Measurements from ENCODE around the gene AK1.
"Not testable (repeated sequence)": the region's sequence is repeated elsewhere in the genome, so short reads cannot be mapped to it uniquely, and the experiment has no call there.

Gene AK1

GRCh38 chr9:127847178-127847510, 30.3 kb downstream of the AK1 start:
- no peak overlapping the region for H3K9ac ChIP-seq (ENCODE audit: low read length)
- no peaks in the 10 kb centered on the region for H3F3A ChIP-seq (ENCODE audit: insufficient read depth, low read length)
- peaks cover 21% of the 10 kb centered on the region; the same call in 1 of the 2 replicates for H3K27me3 ChIP-seq (ENCODE audit: insufficient read depth, low read length)
- TF ChIP-seq EZH2 (IDR thresholded peaks at IDR 0.05; ENCODE audit: borderline replicate concordance, low read length) (no peak), CTCF (IDR thresholded peaks at IDR 0.05; ENCODE audit: low read length) (no peak)
- peaks cover 10% of the 10 kb centered on the region for H3K9me3 ChIP-seq (ENCODE audit: low read length)
- H3K4me2 ChIP-seq (ENCODE audit: low read length): no peak overlapping the region
- no peaks in the 10 kb centered on the region for H3K9me2 ChIP-seq (ENCODE audit: low read depth, low read length)
- H4K20me1 ChIP-seq (ENCODE audit: insufficient read depth, low read length): no peaks in the 10 kb centered on the region
- peaks cover 9% of the 10 kb centered on the region; the same call in 1 of the 2 replicates for H3K36me3 ChIP-seq (ENCODE audit: insufficient read depth, low read length)
- no peak overlapping the region for H3K4me3 ChIP-seq (ENCODE audit: low read depth, low read length, poor library complexity, severe bottlenecking)
- H2AFZ ChIP-seq (ENCODE audit: low read length): no peak overlapping the region
- H3K79me2 ChIP-seq (ENCODE audit: insufficient read depth, low read length): no peaks in the 10 kb centered on the region
- no peak overlapping the region for H3K27ac ChIP-seq (ENCODE audit: low read depth, low read length, poor library complexity, severe bottlenecking)
- no peaks in the 10 kb centered on the region for H3K4me1 ChIP-seq (ENCODE audit: insufficient read depth, low read length, severe bottlenecking)

- no peak overlapping the region for H2AFZ ChIP-seq (ENCODE audit: low read length)
- no peaks in the 10 kb centered on the region for H3F3A ChIP-seq (ENCODE audit: insufficient read depth, low read length)
- H3K9me2 ChIP-seq (ENCODE audit: low read depth, low read length): no peaks in the 10 kb centered on the region
- TF ChIP-seq CTCF (IDR thresholded peaks at IDR 0.05; ENCODE audit: low read length): no peak
- no peak for TF ChIP-seq EZH2 (IDR thresholded peaks at IDR 0.05; ENCODE audit: borderline replicate concordance, low read length)
- H4K20me1 ChIP-seq (ENCODE audit: insufficient read depth, low read length): no peaks in the 10 kb centered on the region
- no peak overlapping the region for H3K9ac ChIP-seq (ENCODE audit: low read length)
- no peaks in the 10 kb centered on the region for H3K79me2 ChIP-seq (ENCODE audit: insufficient read depth, low read length)
- H3K27me3 ChIP-seq (ENCODE audit: insufficient read depth, low read length): peaks cover 21% of the 10 kb centered on the region; the same call in 1 of the 2 replicates
- no peaks in the 10 kb centered on the region for H3K4me1 ChIP-seq (ENCODE audit: insufficient read depth, low read length, severe bottlenecking)
- H3K9me3 ChIP-seq (ENCODE audit: low read length): peaks cover 10% of the 10 kb centered on the region
- no peak overlapping the region for H3K4me2 ChIP-seq (ENCODE audit: low read length)
- H3K27ac ChIP-seq (ENCODE audit: low read depth, low read length, poor library complexity, severe bottlenecking): no peak overlapping the region
- peaks cover 9% of the 10 kb centered on the region; the same call in 1 of the 2 replicates for H3K36me3 ChIP-seq (ENCODE audit: insufficient read depth, low read length)
- no peak overlapping the region for H3K4me3 ChIP-seq (ENCODE audit: low read depth, low read length, poor library complexity, severe bottlenecking)
Observed at GRCh38 chr9:127846443-127847177, 30.9 kb downstream of the AK1 start.

- H3K4me3 ChIP-seq (ENCODE audit: low read depth, low read length, poor library complexity, severe bottlenecking); H3K9me2 ChIP-seq (ENCODE audit: low read depth, low read length); H3K36me3 ChIP-seq (ENCODE audit: insufficient read depth, low read length); H3F3A ChIP-seq (ENCODE audit: insufficient read depth, low read length); H4K20me1 ChIP-seq (ENCODE audit: insufficient read depth, low read length); H3K9ac ChIP-seq (ENCODE audit: low read length); H3K4me2 ChIP-seq (ENCODE audit: low read length); H2AFZ ChIP-seq (ENCODE audit: low read length); H3K4me1 ChIP-seq (ENCODE audit: insufficient read depth, low read length, severe bottlenecking); H3K27ac ChIP-seq (ENCODE audit: low read depth, low read length, poor library complexity, severe bottlenecking); H3K79me2 ChIP-seq (ENCODE audit: insufficient read depth, low read length): not testable (repeated sequence)
- H3K9me3 ChIP-seq (ENCODE audit: low read length): peaks cover 10% of the 10 kb centered on the region
- peaks cover 21% of the 10 kb centered on the region; the same call in 1 of the 2 replicates for H3K27me3 ChIP-seq (ENCODE audit: insufficient read depth, low read length)
Observed at GRCh38 chr9:127845619-127846018, 31.9 kb downstream of the AK1 start.

Measured in OCI-LY1 (cell line).